Liver (tissue), 2 donors: ENCODE measurements around the gene KIAA1614.

Experiments
- YY1 ChIP-seq: IDR thresholded peaks from 2 replicates; pipeline ENCODE4 v1.6.1; 2016; ENCODE audit warnings: antibody characterized with exemption, mild to moderate bottlenecking
- TF ChIP-seq, protein P1 (sequence below): fragments of 150-350 bp; IDR thresholded peaks from 2 replicates; pipeline ENCODE4 v1.5.1; 2017; ENCODE audit warnings: improper control_type of control experiment, low read depth, low read length; ENCODE audit not compliant: missing input control
- donor health status: healthy.

DNA sequence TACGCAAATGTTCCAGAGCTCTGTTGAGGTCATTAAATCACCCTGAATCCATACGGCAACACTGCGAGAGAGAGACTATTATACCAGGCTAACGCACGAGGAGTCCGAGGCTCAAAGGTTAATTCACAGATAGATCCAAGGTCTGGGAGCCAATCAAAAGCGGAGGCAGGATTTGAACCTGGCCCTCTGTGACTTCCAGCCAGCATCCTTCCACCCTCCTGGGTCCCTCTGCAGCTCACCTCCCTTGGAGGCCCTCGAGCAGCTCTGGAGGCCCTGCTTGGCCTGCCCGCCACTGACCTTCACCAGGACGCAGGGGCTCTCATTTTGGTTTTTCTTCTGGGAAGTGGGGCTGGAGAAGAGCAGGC, 42.1 kb downstream of the KIAA1614 start:
- TF ChIP-seq YY1: no peak
- TF ChIP-seq, protein P1, sequence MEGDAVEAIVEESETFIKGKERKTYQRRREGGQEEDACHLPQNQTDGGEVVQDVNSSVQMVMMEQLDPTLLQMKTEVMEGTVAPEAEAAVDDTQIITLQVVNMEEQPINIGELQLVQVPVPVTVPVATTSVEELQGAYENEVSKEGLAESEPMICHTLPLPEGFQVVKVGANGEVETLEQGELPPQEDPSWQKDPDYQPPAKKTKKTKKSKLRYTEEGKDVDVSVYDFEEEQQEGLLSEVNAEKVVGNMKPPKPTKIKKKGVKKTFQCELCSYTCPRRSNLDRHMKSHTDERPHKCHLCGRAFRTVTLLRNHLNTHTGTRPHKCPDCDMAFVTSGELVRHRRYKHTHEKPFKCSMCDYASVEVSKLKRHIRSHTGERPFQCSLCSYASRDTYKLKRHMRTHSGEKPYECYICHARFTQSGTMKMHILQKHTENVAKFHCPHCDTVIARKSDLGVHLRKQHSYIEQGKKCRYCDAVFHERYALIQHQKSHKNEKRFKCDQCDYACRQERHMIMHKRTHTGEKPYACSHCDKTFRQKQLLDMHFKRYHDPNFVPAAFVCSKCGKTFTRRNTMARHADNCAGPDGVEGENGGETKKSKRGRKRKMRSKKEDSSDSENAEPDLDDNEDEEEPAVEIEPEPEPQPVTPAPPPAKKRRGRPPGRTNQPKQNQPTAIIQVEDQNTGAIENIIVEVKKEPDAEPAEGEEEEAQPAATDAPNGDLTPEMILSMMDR: no peak
